H1 (cell line): ENCODE measurements around the gene TNIP3. TPM values are rescaled to one million over a fixed set of nuclear protein-coding genes. Genes with fewer than 3 reads are reported as not detected.

Experiments
- CTCF ChIA-PET: fragments of 300-600 bp; sonication (Branson Sonifier 250); formaldehyde crosslinking; loops from one replicate; lab custom pipeline; 2021; ENCODE audit not compliant: partially characterized antibody; lab: Charles Lee
- POLR2A ChIA-PET: fragments of 300-600 bp; sonication (Branson Sonifier 250); formaldehyde crosslinking; loops from one replicate; lab custom pipeline; 2021; ENCODE audit warnings: inconsistent platforms; ENCODE audit not compliant: partially characterized antibody; lab: Charles Lee
- DNase-seq, 2 experiments: peaks; one replicate each; pipeline versions ENCODE4 v3.0.0 to v3.0.0-alpha.2; 2010 to 2022; ENCODE audit warnings: low spot score in 2 of 2, low read depth in 1 of 2, mixed read lengths in 1 of 2
- FAIRE-seq: peaks from 2 replicates; lab custom pipeline; 2011; peaks lifted over from hg19 to GRCh38; lab: Jason Lieb, UNC
- H2AFZ ChIP-seq: 2 replicates; pipeline ENCODE4 v1.8.1; 2012; ENCODE audit warnings: low read length, inconsistent platforms
- H2AK5ac ChIP-seq: 2 replicates; pipeline ENCODE4 v1.6.1; 2013; ENCODE audit warnings: low read depth, low read length
- H2BK120ac ChIP-seq: replicated peaks from 2 replicates; pipeline ENCODE3; 2013; ENCODE audit warnings: low read depth, low read length, inconsistent platforms
- H2BK12ac ChIP-seq: 2 replicates; pipeline ENCODE4 v1.6.1; 2013; ENCODE audit warnings: low read depth, low read length
- H2BK15ac ChIP-seq: 2 replicates; pipeline ENCODE4 v1.6.1; 2013; ENCODE audit warnings: low read length
- H2BK20ac ChIP-seq: 2 replicates; pipeline ENCODE4 v1.6.1; 2013; ENCODE audit warnings: low read length
- H2BK5ac ChIP-seq: 2 replicates; pipeline ENCODE4 v1.6.1; 2013; ENCODE audit warnings: low read depth, low read length
- H3K14ac ChIP-seq: 2 replicates; pipeline ENCODE4 v1.6.1; 2013; ENCODE audit warnings: inconsistent platforms; ENCODE audit not compliant: insufficient read length
- H3K18ac ChIP-seq: 2 replicates; pipeline ENCODE4 v1.6.1; 2013; ENCODE audit warnings: low read length; ENCODE audit errors: extremely low read depth
- H3K23ac ChIP-seq: 2 replicates; pipeline ENCODE4 v1.6.1; 2013; ENCODE audit warnings: inconsistent platforms; ENCODE audit not compliant: insufficient read length
- H3K23me2 ChIP-seq: 2 replicates; pipeline ENCODE4 v1.6.1; 2013; ENCODE audit warnings: low read depth, low read length
- H3K27ac ChIP-seq: 2 replicates; pipeline ENCODE4 v1.6.1; 2011; ENCODE audit warnings: low read depth, low read length, inconsistent platforms
- H3K27me3 ChIP-seq, 4 experiments: replicated peaks in 1 of 4; 1 replicate in 1 of 4; 2 replicates in 3 of 4; pipeline versions ENCODE4 v1.6.1 to v1.8.1; 2011 to 2013; ENCODE audit warnings: low read length in 3 of 4, mild to moderate bottlenecking in 3 of 4, inconsistent platforms in 2 of 4, mixed read lengths in 2 of 4, moderate library complexity in 1 of 4; ENCODE audit not compliant: control insufficient read depth in 3 of 4, insufficient read depth in 3 of 4; ENCODE audit errors: extremely low read depth in 1 of 4
- H3K36me3 ChIP-seq, 4 experiments: 2 replicates each; pipeline versions ENCODE4 v1.6.1 to v1.8.1; 2011 to 2013; ENCODE audit warnings: mild to moderate bottlenecking in 4 of 4, low read length in 3 of 4, moderate library complexity in 2 of 4, control low read depth in 1 of 4, inconsistent platforms in 1 of 4; ENCODE audit not compliant: insufficient read depth in 4 of 4, control insufficient read depth in 2 of 4
- H3K4ac ChIP-seq: replicated peaks from 2 replicates; pipeline ENCODE3; 2013; ENCODE audit warnings: low read length, low read depth, mixed read lengths, inconsistent platforms; ENCODE audit not compliant: insufficient read length
- H3K4me1 ChIP-seq, 4 experiments: replicated peaks in 1 of 4; 1 replicate in 1 of 4; 2 replicates in 3 of 4; pipeline versions ENCODE4 v1.6.1 to v1.8.1; 2011 to 2013; ENCODE audit warnings: low read length in 3 of 4, inconsistent platforms in 2 of 4, mixed read lengths in 1 of 4; ENCODE audit not compliant: insufficient read depth in 4 of 4, control insufficient read depth in 3 of 4
- H3K4me2 ChIP-seq, 2 experiments: 2 replicates each; pipeline versions ENCODE4 v1.6.1 to v1.8.1; 2011 to 2013; ENCODE audit warnings: low read depth in 2 of 2, low read length in 2 of 2, control low read depth in 1 of 2, inconsistent platforms in 1 of 2, mild to moderate bottlenecking in 1 of 2; ENCODE audit not compliant: insufficient read depth in 1 of 2
- H3K4me3 ChIP-seq, 4 experiments: fragments of 200-600, 300-600 bp in 1 of 4; sonication (generic), shearing (Covaris generic), sonication (Bioruptor Twin) in 1 of 4; 2 replicates each; pipeline versions ENCODE4 v1.5.1 to v1.8.1; 2011 to 2016; ENCODE audit warnings: low read length in 4 of 4, low read depth in 3 of 4, control low read depth in 2 of 4, inconsistent platforms in 2 of 4, mild to moderate bottlenecking in 2 of 4, mixed read lengths in 1 of 4, moderate library complexity in 1 of 4; ENCODE audit not compliant: insufficient read depth in 2 of 4; ENCODE audit errors: extremely low read depth in 1 of 4
- H3K56ac ChIP-seq: replicated peaks from 2 replicates; pipeline ENCODE3; 2013; ENCODE audit warnings: low read depth, mild to moderate bottlenecking, mixed read lengths, low read length, inconsistent platforms; ENCODE audit not compliant: insufficient read length
- H3K79me1 ChIP-seq: 2 replicates; pipeline ENCODE4 v1.6.1; 2013; ENCODE audit warnings: low read depth, low read length, control low read depth
- H3K79me2 ChIP-seq, 2 experiments: 2 replicates each; pipeline versions ENCODE4 v1.6.1 to v1.8.1; 2012 to 2013; ENCODE audit warnings: low read length in 2 of 2, mild to moderate bottlenecking in 2 of 2, inconsistent platforms in 1 of 2; ENCODE audit not compliant: insufficient read depth in 2 of 2, control insufficient read depth in 1 of 2
- H3K9ac ChIP-seq, 4 experiments: replicated peaks in 1 of 4; 1 replicate in 1 of 4; 2 replicates in 3 of 4; pipeline versions ENCODE4 v1.6.1 to v1.8.1; 2011 to 2013; ENCODE audit warnings: low read depth in 3 of 4, low read length in 3 of 4, control low read depth in 2 of 4, mild to moderate bottlenecking in 2 of 4, moderate library complexity in 2 of 4, inconsistent platforms in 1 of 4; ENCODE audit errors: extremely low read depth in 1 of 4
- H3K9me3 ChIP-seq, 2 experiments: 2 replicates each; pipeline versions ENCODE4 v1.6.1 to v1.8.1; 2012 to 2013; ENCODE audit warnings: mild to moderate bottlenecking in 2 of 2, moderate library complexity in 2 of 2, control low read depth in 1 of 2, inconsistent platforms in 1 of 2, low read depth in 1 of 2, low read length in 1 of 2, mixed read lengths in 1 of 2; ENCODE audit not compliant: insufficient read depth in 2 of 2
- H4K20me1 ChIP-seq, 2 experiments: replicated peaks in 1 of 2; 2 replicates each; pipeline versions ENCODE3 to v1.8.1; 2011 to 2013; ENCODE audit warnings: inconsistent platforms in 2 of 2, low read length in 2 of 2, mild to moderate bottlenecking in 1 of 2; ENCODE audit not compliant: insufficient read depth in 2 of 2, control insufficient read depth in 1 of 2
- H4K5ac ChIP-seq: 2 replicates; pipeline ENCODE4 v1.6.1; 2013; ENCODE audit warnings: low read length, low read depth, mixed read lengths, inconsistent platforms; ENCODE audit not compliant: insufficient read length
- H4K8ac ChIP-seq: 2 replicates; pipeline ENCODE4 v1.8.0; 2013; ENCODE audit warnings: mild to moderate bottlenecking, moderate library complexity, low read length, inconsistent platforms; ENCODE audit not compliant: insufficient read depth; ENCODE audit errors: extremely low read depth
- H4K91ac ChIP-seq: replicated peaks from 2 replicates; pipeline ENCODE3; 2013; ENCODE audit warnings: low read length, mixed read lengths, inconsistent platforms; ENCODE audit not compliant: insufficient read length
- BCL11A ChIP-seq, 2 experiments: IDR thresholded peaks; one replicate each; pipeline ENCODE4 v1.6.1; 2011; ENCODE audit warnings: low read depth in 2 of 2, low read length in 2 of 2, mild to moderate bottlenecking in 2 of 2
- CBX8 ChIP-seq: fragments of 300-800, 300-1000 bp; sonication (generic); IDR thresholded peaks from 2 replicates; pipeline ENCODE4 v1.7.1; 2016; ENCODE audit warnings: low read depth, low read length, borderline replicate concordance
- CHD1 ChIP-seq: IDR thresholded peaks from 2 replicates; pipeline ENCODE4 v1.6.1; 2012; ENCODE audit warnings: low read depth, low read length, improper control_type of control experiment
- CREB1 ChIP-seq: IDR thresholded peaks from 2 replicates; pipeline ENCODE4 v1.6.1; 2012; ENCODE audit warnings: inconsistent platforms
- EGR1 ChIP-seq: IDR thresholded peaks from 2 replicates; pipeline ENCODE4 v1.6.1; 2011; ENCODE audit warnings: low read depth, low read length, borderline replicate concordance
- GTF2F1 ChIP-seq: IDR thresholded peaks from 2 replicates; pipeline ENCODE4 v1.6.1; 2012; ENCODE audit warnings: low read depth, low read length, improper control_type of control experiment, borderline replicate concordance
- JUND ChIP-seq: IDR thresholded peaks from 2 replicates; pipeline ENCODE4 v1.6.1; 2011; ENCODE audit warnings: mild to moderate bottlenecking, improper control_type of control experiment, low read length
- KDM4A ChIP-seq: IDR thresholded peaks from one replicate; pipeline ENCODE4 v1.7.1; 2012; ENCODE audit warnings: low read depth, mild to moderate bottlenecking, moderate library complexity, low read length, inconsistent platforms; ENCODE audit not compliant: severe bottlenecking
- MAFK ChIP-seq: IDR thresholded peaks from 2 replicates; pipeline ENCODE4 v1.6.1; 2012; ENCODE audit warnings: low read depth, mild to moderate bottlenecking, improper control_type of control experiment, low read length
- POLR2AphosphoS5 ChIP-seq: IDR thresholded peaks from 2 replicates; pipeline ENCODE4 v1.6.1; 2011; ENCODE audit warnings: low read depth, low read length
- POU5F1 ChIP-seq: IDR thresholded peaks from 2 replicates; pipeline ENCODE4 v1.6.1; 2011; ENCODE audit warnings: low read depth, mild to moderate bottlenecking, low read length, moderate library complexity
- RBBP5 ChIP-seq: IDR thresholded peaks from 2 replicates; pipeline ENCODE4 v1.7.1; 2012; ENCODE audit warnings: low read depth, mild to moderate bottlenecking, inconsistent platforms, low read length, moderate library complexity, borderline replicate concordance
- RFX5 ChIP-seq: IDR thresholded peaks from 2 replicates; pipeline ENCODE4 v1.6.1; 2011; ENCODE audit warnings: low read depth, low read length, improper control_type of control experiment, borderline replicate concordance
- RXRA ChIP-seq: IDR thresholded peaks from 2 replicates; pipeline ENCODE4 v1.6.1; 2011; ENCODE audit warnings: low read depth, mild to moderate bottlenecking, low read length, moderate library complexity; ENCODE audit not compliant: insufficient read depth
- TAF1 ChIP-seq: IDR thresholded peaks from 2 replicates; pipeline ENCODE4 v1.6.1; 2011; ENCODE audit warnings: mild to moderate bottlenecking, low read depth, low read length
- TAF7 ChIP-seq: optimal IDR thresholded peaks from 2 replicates; pipeline ENCODE3; 2011; ENCODE audit warnings: low read depth, mild to moderate bottlenecking, inconsistent platforms, low read length, moderate library complexity, borderline replicate concordance
- WGBS, 2 experiments: shearing (Covaris generic) in 1 of 2; methylation state at CpG; one replicate each; pipeline versions ENCODE4 v1.1.6 to v1.1.7; 2013 to 2015; ENCODE audit warnings: low lambda C conversion rate in 2 of 2, mixed read lengths in 2 of 2, inconsistent platforms in 1 of 2, low coverage in 1 of 2, missing lambda C conversion rate in 1 of 2; ENCODE audit not compliant: insufficient replicate concordance in 2 of 2, insufficient coverage in 1 of 2, insufficient read length in 1 of 2; ENCODE audit errors: extremely low coverage in 1 of 2, missing lambda C conversion rate in 1 of 2; 5-methylcytosine and 5-hydroxymethylcytosine counted together
- polyA plus RNA-seq, 7 experiments: library from polyadenylated mRNA; depleted of rRNA in 3 of 7; stranded (reverse) in 5 of 7; unstranded in 2 of 7; fragments of >200 nt in 5 of 7; fragments of 200-250 nt in 2 of 7; gene quantifications; 1 replicate in 5 of 7; 2 replicates in 1 of 7; 4 replicates in 1 of 7; pipeline versions ENCODE4 v1.2.1 to v1.2.3, GENCODE V29; 2011 to 2013; ENCODE audit warnings: missing spikeins in 2 of 7, mixed read lengths in 2 of 7
- total RNA-seq: library from RNA; stranded (reverse); fragmentation: NEBNext Ultra II Directional; extraction: Animal tissue kit (Norgen Biotek cat#: 25700); gene quantifications from 2 replicates; pipeline ENCODE4 v1.2.1, GENCODE V29; 2021

Gene TNIP3
- total and polyA plus RNA-seq, 2 of the 8 experiments (the other 6 are each of a cell fraction or from before 2014, with no cell fraction given): not detected

GRCh38 chr4:121209171-121209570, 45.0 kb upstream of the TNIP3 start:
- H3K9ac ChIP-seq: no peak overlapping the region
- no peak overlapping the region for H4K91ac ChIP-seq
- no peaks in the 10 kb centered on the region for H3K79me1 ChIP-seq
- no peaks in the 10 kb centered on the region for H3K9me3 ChIP-seq
- ChIA-PET POLR2A (no interaction called here), CTCF (interaction anchor here (1.0 to 2.4 kb wide), 5 partner anchors 10 to 442 kb away, joined by 3 to 9 read pairs (median 3); no protein-coding TSS in a partner anchor)
- no peak overlapping the region for H2BK120ac ChIP-seq
- H2BK12ac ChIP-seq: no peak overlapping the region
- no peak overlapping the region for H2AFZ ChIP-seq
- H2BK20ac ChIP-seq: no peak overlapping the region
- no peak overlapping the region for H3K14ac ChIP-seq
- H3K56ac ChIP-seq: no peak overlapping the region
- H3K4me2 ChIP-seq: no peak overlapping the region
- H3K27ac ChIP-seq: no peak overlapping the region
- H4K8ac ChIP-seq: no peak overlapping the region
- FAIRE-seq: no peak
- H2AK5ac ChIP-seq: no peak overlapping the region
- H3K27me3 ChIP-seq: peaks cover 0 to 1% (median 0%) of the 10 kb centered on the region in 4 experiments; a peak in 1 of 7 replicates
- no peaks in the 10 kb centered on the region for H3K79me2 ChIP-seq
- H3K4me3 ChIP-seq: no peak overlapping the region
- H3K23me2 ChIP-seq: no peaks in the 10 kb centered on the region
- no peak overlapping the region for H3K4ac ChIP-seq
- 85% methylated on average over 1 of the region's 1 CpG; no CpG with 5 or more reads in 1 of the 2 experiments for whole genome bisulfite sequencing, 2 experiments
- H4K5ac ChIP-seq: no peak overlapping the region
- no peaks in the 10 kb centered on the region for H4K20me1 ChIP-seq
- H2BK15ac ChIP-seq: no peak overlapping the region
- no peak overlapping the region for H3K18ac ChIP-seq
- H3K36me3 ChIP-seq: no peaks in the 10 kb centered on the region
- H3K4me1 ChIP-seq: no peaks in the 10 kb centered on the region
- H2BK5ac ChIP-seq: no peak overlapping the region
- no peak for DNase-seq
- no peak overlapping the region for H3K23ac ChIP-seq
- TF ChIP-seq TAF1: no peak
- TF ChIP-seq POU5F1: no peak
- TF ChIP-seq EGR1: no peak
- no peak for TF ChIP-seq RFX5
- no peak for TF ChIP-seq JUND
- no peak for TF ChIP-seq CREB1
- no peak for TF ChIP-seq RBBP5
- TF ChIP-seq RXRA: no peak
- TF ChIP-seq CBX8: no peak
- TF ChIP-seq BCL11A (IDR thresholded peaks at IDR 0.05; ENCODE audit: low read depth in 2 of 2, low read length in 2 of 2): no peak
- no peak for TF ChIP-seq GTF2F1
- TF ChIP-seq MAFK: no peak
- TF ChIP-seq CHD1: no peak
- no peak for TF ChIP-seq TAF7
- no peak for TF ChIP-seq KDM4A
- no peak for TF ChIP-seq POLR2AphosphoS5
